ENCODE data around the gene HMGA1.

DNA sequence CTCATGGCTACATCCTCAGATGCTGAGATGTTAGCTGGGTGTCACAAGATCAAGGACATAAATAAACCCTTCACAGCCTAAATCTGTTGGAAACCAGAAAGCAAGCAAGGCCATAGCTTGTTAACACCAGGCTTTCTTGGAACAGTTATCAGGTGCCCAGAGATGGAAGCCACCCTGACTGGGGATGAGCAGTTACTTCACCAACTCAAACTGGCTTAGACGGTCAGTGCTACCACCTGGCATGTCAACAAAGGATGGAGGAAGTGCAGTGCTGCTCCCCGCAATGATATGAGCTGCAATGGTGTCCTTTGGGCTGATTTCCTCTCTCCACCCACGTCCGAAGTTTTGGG, 41.1 kb downstream of the HMGA1 start:
- TF ChIP-seq, protein P1, sequence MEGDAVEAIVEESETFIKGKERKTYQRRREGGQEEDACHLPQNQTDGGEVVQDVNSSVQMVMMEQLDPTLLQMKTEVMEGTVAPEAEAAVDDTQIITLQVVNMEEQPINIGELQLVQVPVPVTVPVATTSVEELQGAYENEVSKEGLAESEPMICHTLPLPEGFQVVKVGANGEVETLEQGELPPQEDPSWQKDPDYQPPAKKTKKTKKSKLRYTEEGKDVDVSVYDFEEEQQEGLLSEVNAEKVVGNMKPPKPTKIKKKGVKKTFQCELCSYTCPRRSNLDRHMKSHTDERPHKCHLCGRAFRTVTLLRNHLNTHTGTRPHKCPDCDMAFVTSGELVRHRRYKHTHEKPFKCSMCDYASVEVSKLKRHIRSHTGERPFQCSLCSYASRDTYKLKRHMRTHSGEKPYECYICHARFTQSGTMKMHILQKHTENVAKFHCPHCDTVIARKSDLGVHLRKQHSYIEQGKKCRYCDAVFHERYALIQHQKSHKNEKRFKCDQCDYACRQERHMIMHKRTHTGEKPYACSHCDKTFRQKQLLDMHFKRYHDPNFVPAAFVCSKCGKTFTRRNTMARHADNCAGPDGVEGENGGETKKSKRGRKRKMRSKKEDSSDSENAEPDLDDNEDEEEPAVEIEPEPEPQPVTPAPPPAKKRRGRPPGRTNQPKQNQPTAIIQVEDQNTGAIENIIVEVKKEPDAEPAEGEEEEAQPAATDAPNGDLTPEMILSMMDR (IDR thresholded peaks at IDR 0.05), result no peak
- TF ChIP-seq POLR2A (IDR thresholded peaks at IDR 0.05) (no peak), POLR2AphosphoS5 (IDR thresholded peaks at IDR 0.05) (no peak)

All from suprapubic skin (tissue), 4 donors.